HepG2 (cell line): Measurements from ENCODE around the gene CYP26A1. TPM values are rescaled to one million over a fixed set of nuclear protein-coding genes. Genes with fewer than 3 reads are reported as not detected.

Experiments used
- ELK4 ChIP-seq: sonication (generic); formaldehyde crosslinking; IDR thresholded peaks from 2 replicates; pipeline ENCODE4 v1.9.0; 2021; ENCODE audit warnings: missing genetic modification reagents, borderline replicate concordance
- KDM5A ChIP-seq: fragments of 200-600 bp; sonication (generic); IDR thresholded peaks from 2 replicates; pipeline ENCODE4 v1.7.0; 2018; ENCODE audit warnings: antibody characterized with exemption, mild to moderate bottlenecking, low read length, borderline replicate concordance
- MAFK ChIP-seq, 2 experiments: IDR thresholded peaks in 1 of 2; conservative IDR thresholded peaks in 1 of 2; 2 replicates each; pipeline ENCODE4 v1.6.1; 2011; ENCODE audit warnings: improper control_type of control experiment in 2 of 2, low read length in 2 of 2
- MATR3 ChIP-seq: sonication (generic); formaldehyde crosslinking; IDR thresholded peaks from 2 replicates; pipeline ENCODE4 v1.4.0; 2020; ENCODE audit warnings: missing genetic modification reagents
- MEIS2 ChIP-seq: sonication (generic); formaldehyde crosslinking; IDR thresholded peaks from 2 replicates; pipeline ENCODE4 v1.9.0; 2021; ENCODE audit warnings: mild to moderate bottlenecking, missing genetic modification reagents
- MIER2 ChIP-seq: IDR thresholded peaks from 2 replicates; pipeline ENCODE4 v1.6.1; 2016; ENCODE audit warnings: missing biosample characterization, missing genetic modification reagents
- MYNN ChIP-seq: sonication (generic); formaldehyde crosslinking; IDR thresholded peaks from 2 replicates; pipeline ENCODE4 v1.4.0; 2020; ENCODE audit warnings: mild to moderate bottlenecking, low read depth, missing genetic modification reagents
- NFKB2 ChIP-seq: sonication (generic); formaldehyde crosslinking; IDR thresholded peaks from 2 replicates; pipeline ENCODE4 v1.4.0; 2020; ENCODE audit warnings: missing genetic modification reagents, borderline replicate concordance
- POLR2AphosphoS5 ChIP-seq: IDR thresholded peaks from 2 replicates; pipeline ENCODE4 v1.6.1; 2012; ENCODE audit warnings: low read depth, low read length
- TAF15 ChIP-seq: fragments of 200-400 bp; formaldehyde crosslinking; IDR thresholded peaks from one replicate; pipeline ENCODE4 v1.6.1; 2018; ENCODE audit warnings: mild to moderate bottlenecking, low read depth, low read length; ENCODE audit not compliant: poor library complexity, severe bottlenecking
- ZNF12 ChIP-seq: sonication (generic); formaldehyde crosslinking; IDR thresholded peaks from 2 replicates; pipeline ENCODE4 v1.5.0; 2020; ENCODE audit warnings: missing genetic modification reagents
- ZNF30 ChIP-seq: sonication (generic); formaldehyde crosslinking; IDR thresholded peaks from 2 replicates; pipeline ENCODE4 v1.5.0; 2020; ENCODE audit warnings: mild to moderate bottlenecking, missing genetic modification reagents
- ZNF460 ChIP-seq: sonication (generic); formaldehyde crosslinking; IDR thresholded peaks from 2 replicates; pipeline ENCODE4 v1.5.1; 2020; ENCODE audit warnings: missing genetic modification reagents, mild to moderate bottlenecking, borderline replicate concordance
- ZNF543 ChIP-seq: sonication (generic); formaldehyde crosslinking; IDR thresholded peaks from 2 replicates; pipeline ENCODE4 v1.4.0; 2020; ENCODE audit warnings: mild to moderate bottlenecking, missing genetic modification reagents
- ZNF780A ChIP-seq: sonication (generic); formaldehyde crosslinking; IDR thresholded peaks from 2 replicates; pipeline ENCODE4 v1.8.0; 2022; ENCODE audit warnings: mild to moderate bottlenecking, missing genetic modification reagents, moderate library complexity
- polyA plus RNA-seq, 8 experiments: library from polyadenylated mRNA; depleted of rRNA in 3 of 8; stranded (reverse) in 7 of 8; unstranded in 1 of 8; fragments of >200 nt; fragmentation: Illumina TruSeq in 4 of 8; extraction: Trizol in 4 of 8; gene quantifications; 2 replicates each; pipeline versions ENCODE4 v1.2.1 to v1.2.3, GENCODE V29; 2011 to 2016; ENCODE audit warnings: low read depth in 4 of 8, missing spikeins in 1 of 8, mixed read lengths in 1 of 8; ENCODE audit not compliant: insufficient read depth in 1 of 8
- total RNA-seq, 5 experiments: library from RNA; depleted of rRNA; stranded (reverse); fragments of >200 nt; fragmentation: Illumina TruSeq; extraction: Trizol; gene quantifications; 2 replicates each; pipeline ENCODE4 v1.2.3, GENCODE V29; 2016; ENCODE audit warnings: low read depth in 1 of 5
- TF ChIP-seq, protein P1 (sequence below): sonication (generic); formaldehyde crosslinking; IDR thresholded peaks from 2 replicates; pipeline ENCODE4 v1.8.0; 2022; ENCODE audit warnings: mild to moderate bottlenecking, missing genetic modification reagents, moderate library complexity
- TF ChIP-seq, protein P2 (sequence below): sonication (generic); formaldehyde crosslinking; IDR thresholded peaks from 2 replicates; pipeline ENCODE4 v1.5.0; 2020; ENCODE audit warnings: missing genetic modification reagents
- TF ChIP-seq, protein P3 (sequence below): sonication (generic); formaldehyde crosslinking; IDR thresholded peaks from 2 replicates; pipeline ENCODE4 v1.4.0; 2020; ENCODE audit warnings: missing genetic modification reagents

Gene CYP26A1
- total and polyA plus RNA-seq, 2 of the 13 experiments (the other 11 are each of a cell fraction or from before 2014, with no cell fraction given), result 0.15 TPM; not detected in 1

DNA sequence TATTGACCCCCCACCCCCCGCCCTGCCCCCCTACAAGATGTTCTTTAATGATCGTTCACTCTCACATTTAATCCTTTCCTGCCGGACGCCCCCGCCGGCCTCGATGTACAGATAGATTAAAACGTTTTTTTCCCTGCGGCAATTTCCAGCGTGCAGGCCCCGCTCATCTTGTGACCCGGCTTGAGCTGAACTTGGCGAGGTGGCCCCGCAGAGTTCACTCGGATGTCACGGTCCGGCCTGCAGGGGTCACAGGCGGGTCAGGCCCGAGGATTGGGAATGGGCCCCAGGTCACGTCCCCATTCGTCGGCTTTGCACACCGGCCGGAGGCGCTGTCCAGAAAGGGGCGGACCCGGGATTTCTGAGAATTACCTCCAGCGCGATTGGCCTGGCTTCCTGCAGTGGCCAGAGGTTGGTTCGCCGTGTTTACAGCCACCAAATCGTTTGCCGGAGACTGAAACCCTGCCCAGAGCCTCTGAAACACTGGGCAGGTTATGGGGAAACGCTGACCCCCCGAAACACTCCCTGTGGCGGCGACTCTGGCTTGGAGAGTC, 1.9 kb upstream of the CYP26A1 start (continued):
- TF ChIP-seq, protein P1, sequence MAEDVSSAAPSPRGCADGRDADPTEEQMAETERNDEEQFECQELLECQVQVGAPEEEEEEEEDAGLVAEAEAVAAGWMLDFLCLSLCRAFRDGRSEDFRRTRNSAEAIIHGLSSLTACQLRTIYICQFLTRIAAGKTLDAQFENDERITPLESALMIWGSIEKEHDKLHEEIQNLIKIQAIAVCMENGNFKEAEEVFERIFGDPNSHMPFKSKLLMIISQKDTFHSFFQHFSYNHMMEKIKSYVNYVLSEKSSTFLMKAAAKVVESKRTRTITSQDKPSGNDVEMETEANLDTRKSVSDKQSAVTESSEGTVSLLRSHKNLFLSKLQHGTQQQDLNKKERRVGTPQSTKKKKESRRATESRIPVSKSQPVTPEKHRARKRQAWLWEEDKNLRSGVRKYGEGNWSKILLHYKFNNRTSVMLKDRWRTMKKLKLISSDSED (CRISPR knock-in tag), result no peak
- TF ChIP-seq ELK4 (CRISPR knock-in tag) (no peak), MATR3 (CRISPR knock-in tag) (no peak), ZNF12 (no peak), MEIS2 (CRISPR knock-in tag) (peak; percentile 57; the same call in 1 of the 2 replicates), MAFK (conservative IDR thresholded peaks at IDR 0.05 in 1 of 2, IDR thresholded peaks at IDR 0.05 in 1 of 2; ENCODE audit: low read length in 2 of 2) (no peak), ZNF30 (CRISPR knock-in tag) (no peak), ZNF543 (CRISPR knock-in tag) (no peak), ZNF780A (CRISPR knock-in tag) (no peak), MYNN (CRISPR knock-in tag) (no peak), TAF15 (no peak), MIER2 (0 out of 2 replicates have a peak, but pooled peaks have one; percentile 34), KDM5A (no peak), NFKB2 (CRISPR knock-in tag) (no peak; the same call in 1 of the 2 replicates), ZNF460 (CRISPR knock-in tag) (no peak), POLR2AphosphoS5 (0 out of 2 replicates have a peak, but pooled peaks have one; percentile 20)
- TF ChIP-seq, protein P2, sequence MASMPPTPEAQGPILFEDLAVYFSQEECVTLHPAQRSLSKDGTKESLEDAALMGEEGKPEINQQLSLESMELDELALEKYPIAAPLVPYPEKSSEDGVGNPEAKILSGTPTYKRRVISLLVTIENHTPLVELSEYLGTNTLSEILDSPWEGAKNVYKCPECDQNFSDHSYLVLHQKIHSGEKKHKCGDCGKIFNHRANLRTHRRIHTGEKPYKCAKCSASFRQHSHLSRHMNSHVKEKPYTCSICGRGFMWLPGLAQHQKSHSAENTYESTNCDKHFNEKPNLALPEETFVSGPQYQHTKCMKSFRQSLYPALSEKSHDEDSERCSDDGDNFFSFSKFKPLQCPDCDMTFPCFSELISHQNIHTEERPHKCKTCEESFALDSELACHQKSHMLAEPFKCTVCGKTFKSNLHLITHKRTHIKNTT, result no peak
- TF ChIP-seq, protein P3, sequence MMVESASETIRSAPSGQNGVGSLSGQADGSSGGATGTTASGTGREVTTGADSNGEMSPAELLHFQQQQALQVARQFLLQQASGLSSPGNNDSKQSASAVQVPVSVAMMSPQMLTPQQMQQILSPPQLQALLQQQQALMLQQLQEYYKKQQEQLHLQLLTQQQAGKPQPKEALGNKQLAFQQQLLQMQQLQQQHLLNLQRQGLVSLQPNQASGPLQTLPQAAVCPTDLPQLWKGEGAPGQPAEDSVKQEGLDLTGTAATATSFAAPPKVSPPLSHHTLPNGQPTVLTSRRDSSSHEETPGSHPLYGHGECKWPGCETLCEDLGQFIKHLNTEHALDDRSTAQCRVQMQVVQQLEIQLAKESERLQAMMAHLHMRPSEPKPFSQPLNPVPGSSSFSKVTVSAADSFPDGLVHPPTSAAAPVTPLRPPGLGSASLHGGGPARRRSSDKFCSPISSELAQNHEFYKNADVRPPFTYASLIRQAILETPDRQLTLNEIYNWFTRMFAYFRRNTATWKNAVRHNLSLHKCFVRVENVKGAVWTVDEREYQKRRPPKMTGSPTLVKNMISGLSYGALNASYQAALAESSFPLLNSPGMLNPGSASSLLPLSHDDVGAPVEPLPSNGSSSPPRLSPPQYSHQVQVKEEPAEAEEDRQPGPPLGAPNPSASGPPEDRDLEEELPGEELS, result peak; percentile 60
